ENCODE results near the gene ARHGAP28.
"Not testable (repeated sequence)": the region's sequence is repeated elsewhere in the genome, so short reads cannot be mapped to it uniquely, and the experiment has no call there.

The ARHGAP28 gene

GRCh38 chr18:6778459-6779247 is 49.1 kb downstream of the ARHGAP28 start:
- no peak for DNase-seq

- no peak for DNase-seq
These were observed 51.7 kb downstream of the ARHGAP28 start for GRCh38 chr18:6781142-6781714.

GRCh38 chr18:6781796-6782195 is 52.3 kb downstream of the ARHGAP28 start:
- DNase-seq = no peak

- DNase-seq = no peak
These were observed 53.3 kb downstream of the ARHGAP28 start for GRCh38 chr18:6782861-6783260.

- DNase-seq = no peak
These were observed 54.5 kb downstream of the ARHGAP28 start for GRCh38 chr18:6784046-6784445.

GRCh38 chr18:6785001-6785400 is 55.5 kb downstream of the ARHGAP28 start:
- DNase-seq = no peak

GRCh38 chr18:6785411-6785810 is 55.9 kb downstream of the ARHGAP28 start:
- DNase-seq = no peak

GRCh38 chr18:6792391-6792790 is 62.9 kb downstream of the ARHGAP28 start:
- no peak for DNase-seq

GRCh38 chr18:6793455-6793854 is 63.9 kb downstream of the ARHGAP28 start:
- DNase-seq = no peak

GRCh38 chr18:6793986-6794385 is 64.5 kb downstream of the ARHGAP28 start:
- no peak for DNase-seq

GRCh38 chr18:6795307-6795706 is 65.8 kb downstream of the ARHGAP28 start:
- DNase-seq = no peak

GRCh38 chr18:6796511-6796910 is 67.0 kb downstream of the ARHGAP28 start:
- no peak for DNase-seq

GRCh38 chr18:6797171-6797570 is 67.7 kb downstream of the ARHGAP28 start:
- DNase-seq = no peak

- DNase-seq = no peak
These were observed 69.4 kb downstream of the ARHGAP28 start for GRCh38 chr18:6798896-6799295.

- DNase-seq = not testable (repeated sequence)
These were observed 70.8 kb downstream of the ARHGAP28 start for GRCh38 chr18:6800309-6800708.

- no peak for DNase-seq
These were observed 78.2 kb downstream of the ARHGAP28 start for GRCh38 chr18:6807515-6808257.

- DNase-seq = no peak
These were observed 80.7 kb downstream of the ARHGAP28 start for GRCh38 chr18:6810191-6810590.

GRCh38 chr18:6811816-6812215 is 82.3 kb downstream of the ARHGAP28 start:
- DNase-seq = no peak

- no peak for DNase-seq
These were observed 85.4 kb downstream of the ARHGAP28 start for GRCh38 chr18:6814882-6815425.

- no peak for DNase-seq
These were observed 86.6 kb downstream of the ARHGAP28 start for GRCh38 chr18:6816154-6816553.

- DNase-seq = no peak
These were observed 89.8 kb downstream of the ARHGAP28 start for GRCh38 chr18:6819332-6819731.

- DNase-seq = no peak
These were observed 90.8 kb downstream of the ARHGAP28 start for GRCh38 chr18:6820314-6820713.

- DNase-seq = no peak
These were observed 91.8 kb downstream of the ARHGAP28 start for GRCh38 chr18:6821356-6821755.

- not testable (repeated sequence) for DNase-seq
These were observed 97.6 kb downstream of the ARHGAP28 start for GRCh38 chr18:6827161-6827560.
